ENCODE measurements around the gene SLC25A1.
"Not testable (repeated sequence)": the region's sequence is repeated elsewhere in the genome, so short reads cannot be mapped to it uniquely, and the experiment has no call there.

Gene SLC25A1

GRCh38 chr22:19204640-19205039 is 26.1 kb upstream of the SLC25A1 start:
- no peak for FAIRE-seq

- no peak for FAIRE-seq
Measured at GRCh38 chr22:19203834-19204233, 25.3 kb upstream of the SLC25A1 start.

- FAIRE-seq: not testable (repeated sequence)
Measured at GRCh38 chr22:19202799-19203186, 24.3 kb upstream of the SLC25A1 start.

GRCh38 chr22:19201869-19202798 is 23.6 kb upstream of the SLC25A1 start:
- FAIRE-seq: no peak

- FAIRE-seq: no peak
Measured at GRCh38 chr22:19201130-19201868, 22.8 kb upstream of the SLC25A1 start.

GRCh38 chr22:19199479-19199878 is 20.9 kb upstream of the SLC25A1 start:
- no peak for FAIRE-seq

- FAIRE-seq: no peak
Measured at GRCh38 chr22:19197997-19198865, 19.7 kb upstream of the SLC25A1 start.

GRCh38 chr22:19196841-19197612 is 18.5 kb upstream of the SLC25A1 start:
- no peak for FAIRE-seq

GRCh38 chr22:19195796-19196731 is 17.5 kb upstream of the SLC25A1 start:
- no peak for FAIRE-seq

- FAIRE-seq: no peak
Measured at GRCh38 chr22:19194766-19195536, 16.4 kb upstream of the SLC25A1 start.

GRCh38 chr22:19193879-19194278 is 15.3 kb upstream of the SLC25A1 start:
- no peak for FAIRE-seq

- FAIRE-seq: no peak
Measured at GRCh38 chr22:19187716-19188563, 9.4 kb upstream of the SLC25A1 start.

- FAIRE-seq: no peak
Measured at GRCh38 chr22:19184276-19184997, 5.9 kb upstream of the SLC25A1 start.

GRCh38 chr22:19183216-19183615 is 4.7 kb upstream of the SLC25A1 start:
- FAIRE-seq: no peak

GRCh38 chr22:19182472-19183157 is 4.1 kb upstream of the SLC25A1 start:
- no peak for FAIRE-seq

- FAIRE-seq: no peak
Measured at GRCh38 chr22:19181786-19182471, 3.4 kb upstream of the SLC25A1 start.
